ENCODE data around the gene TMEM109. TPM values are rescaled to one million over a fixed set of nuclear protein-coding genes. Genes with fewer than 3 reads are reported as not detected.

The TMEM109 gene
- total RNA-seq, 6 experiments from 2014 or later: 29.0 to 40.9 (median 34.1) TPM

- Histone ChIP-seq H3K9me3 (no peaks in the 10 kb centered on the region), H3K27me3 (no peaks in the 10 kb centered on the region), H3K27ac (no peak overlapping the region), H3K4me3 (no peak overlapping the region), H3K36me3 (no peaks in the 10 kb centered on the region), H3K4me1 (no peaks in the 10 kb centered on the region)
- intact Hi-C loops (cut with DNase I): no loop called here
- TF ChIP-seq POLR2A (IDR thresholded peaks at IDR 0.05) (no peak), CTCF (IDR thresholded peaks at IDR 0.05) (no peak)
- WGBS (ENCODE audit: insufficient coverage, low coverage, low lambda C conversion rate, missing lambda C conversion rate): 23% methylated on average over 3 of the region's 5 CpGs
- DNase-seq (no peak), ATAC-seq (no peak)
Observed at GRCh38 chr11:60932605-60933356, 18.8 kb downstream of the TMEM109 start.

- ATAC-seq (no peak), DNase-seq (no peak)
Observed at GRCh38 chr11:60933416-60934123, 19.6 kb downstream of the TMEM109 start.

GRCh38 chr11:60934124-60934789 lies 20.3 kb downstream of the TMEM109 start:
- ATAC-seq (no peak), DNase-seq (no peak)
- intact Hi-C loops (cut with DNase I): no loop called here
- 78% methylated on average over 9 of the region's 57 CpGs for WGBS (ENCODE audit: insufficient coverage, low coverage, low lambda C conversion rate, missing lambda C conversion rate)
- TF ChIP-seq CTCF (IDR thresholded peaks at IDR 0.05): no peak
- TF ChIP-seq POLR2A (IDR thresholded peaks at IDR 0.05): no peak
- no peaks in the 10 kb centered on the region for H3K36me3 ChIP-seq
- no peak overlapping the region for H3K27ac ChIP-seq
- H3K4me3 ChIP-seq: no peak overlapping the region
- no peaks in the 10 kb centered on the region for H3K4me1 ChIP-seq
- H3K27me3 ChIP-seq: no peaks in the 10 kb centered on the region
- no peaks in the 10 kb centered on the region for H3K9me3 ChIP-seq

More at GRCh38 chr11:60933416-60934123, 19.6 kb downstream of the TMEM109 start:
- no peak overlapping the region for H3K27ac ChIP-seq
- H3K27me3 ChIP-seq: no peaks in the 10 kb centered on the region
- TF ChIP-seq POLR2A (IDR thresholded peaks at IDR 0.05) (no peak), CTCF (IDR thresholded peaks at IDR 0.05) (no peak)
- no peak overlapping the region for H3K4me3 ChIP-seq
- intact Hi-C loops (cut with DNase I): no loop called here
- H3K9me3 ChIP-seq: no peaks in the 10 kb centered on the region
- 73% methylated on average over 9 of the region's 37 CpGs for WGBS (ENCODE audit: insufficient coverage, low coverage, low lambda C conversion rate, missing lambda C conversion rate)
- H3K36me3 ChIP-seq: no peaks in the 10 kb centered on the region
- no peaks in the 10 kb centered on the region for H3K4me1 ChIP-seq

- no peak for DNase-seq
- no peak overlapping the region for H3K4me3 ChIP-seq
- intact Hi-C loops (cut with DNase I): no loop called here
Observed at GRCh38 chr11:60934790-60935605, 21.0 kb downstream of the TMEM109 start.

More at GRCh38 chr11:60934790-60935605, 21.0 kb downstream of the TMEM109 start:
- Histone ChIP-seq H3K27ac (no peak overlapping the region), H3K9me3 (no peaks in the 10 kb centered on the region), H3K27me3 (no peaks in the 10 kb centered on the region), H3K36me3 (no peaks in the 10 kb centered on the region), H3K4me1 (no peaks in the 10 kb centered on the region)
- WGBS (ENCODE audit: insufficient coverage, low coverage, low lambda C conversion rate, missing lambda C conversion rate): 70% methylated on average over 5 of the region's 21 CpGs
- TF ChIP-seq POLR2A (IDR thresholded peaks at IDR 0.05): no peak
- TF ChIP-seq CTCF (IDR thresholded peaks at IDR 0.05): no peak
- ATAC-seq: no peak
